H9 (cell line): ENCODE measurements around the gene GAPDH. TPM values are rescaled to one million over a fixed set of nuclear protein-coding genes. Genes with fewer than 3 reads are reported as not detected.

Experiments used
- DNase-seq: peaks from one replicate; pipeline ENCODE4 v3.0.0-alpha.2; 2017
- H2AFZ ChIP-seq: one replicate; pipeline ENCODE4 v1.6.1; 2013; ENCODE audit warnings: mild to moderate bottlenecking, low read length, control low read depth, moderate library complexity
- H2AK5ac ChIP-seq: 2 replicates; pipeline ENCODE4 v1.6.1; 2013; ENCODE audit warnings: low read length, control low read depth, mixed read lengths; ENCODE audit not compliant: insufficient read length
- H2BK120ac ChIP-seq: one replicate; pipeline ENCODE4 v1.6.1; 2013; ENCODE audit warnings: low read depth, mild to moderate bottlenecking, low read length, control low read depth, inconsistent platforms; ENCODE audit not compliant: poor library complexity, severe bottlenecking
- H2BK12ac ChIP-seq: 2 replicates; pipeline ENCODE4 v1.6.1; 2013; ENCODE audit warnings: low read length, control low read depth, mixed read lengths, low read depth; ENCODE audit not compliant: insufficient read length
- H2BK15ac ChIP-seq: 2 replicates; pipeline ENCODE4 v1.6.1; 2013; ENCODE audit warnings: low read depth, low read length, control low read depth
- H2BK20ac ChIP-seq: one replicate; pipeline ENCODE4 v1.6.1; 2013; ENCODE audit warnings: low read depth, mild to moderate bottlenecking, low read length, control low read depth, inconsistent platforms; ENCODE audit not compliant: poor library complexity, severe bottlenecking
- H2BK5ac ChIP-seq: 2 replicates; pipeline ENCODE4 v1.6.1; 2013; ENCODE audit warnings: low read length, control low read depth, mixed read lengths; ENCODE audit not compliant: insufficient read length
- H3K14ac ChIP-seq: 2 replicates; pipeline ENCODE4 v1.6.1; 2013; ENCODE audit warnings: low read length, control low read depth; ENCODE audit not compliant: insufficient read depth
- H3K18ac ChIP-seq: 2 replicates; pipeline ENCODE4 v1.6.1; 2013; ENCODE audit warnings: low read depth, mild to moderate bottlenecking, mixed read lengths, low read length, control low read depth; ENCODE audit not compliant: insufficient read length
- H3K23ac ChIP-seq: 2 replicates; pipeline ENCODE4 v1.6.1; 2013; ENCODE audit warnings: low read length, control low read depth, mixed read lengths, low read depth; ENCODE audit not compliant: insufficient read length
- H3K23me2 ChIP-seq: 2 replicates; pipeline ENCODE4 v1.6.1; 2013; ENCODE audit warnings: low read depth, mild to moderate bottlenecking, mixed read lengths, low read length, control low read depth; ENCODE audit not compliant: insufficient read length, poor library complexity, severe bottlenecking
- H3K27ac ChIP-seq: 2 replicates; pipeline ENCODE4 v1.5.1; 2013; ENCODE audit warnings: low read length, control low read depth, mixed read lengths, low read depth; ENCODE audit not compliant: insufficient read length
- H3K27me3 ChIP-seq: 2 replicates; pipeline ENCODE4 v1.6.1; 2013; ENCODE audit warnings: low read length, control low read depth, inconsistent platforms; ENCODE audit not compliant: insufficient read depth
- H3K4ac ChIP-seq: 2 replicates; pipeline ENCODE4 v1.6.1; 2013; ENCODE audit warnings: low read depth, mild to moderate bottlenecking, control low read depth, inconsistent platforms, low read length, moderate library complexity
- H3K4me1 ChIP-seq: 2 replicates; pipeline ENCODE4 v1.6.1; 2013; ENCODE audit warnings: low read length, control low read depth, inconsistent platforms; ENCODE audit not compliant: insufficient read depth
- H3K4me2 ChIP-seq: 2 replicates; pipeline ENCODE4 v1.6.1; 2013; ENCODE audit warnings: low read length, control low read depth, mixed read lengths; ENCODE audit not compliant: insufficient read length, insufficient read depth
- H3K56ac ChIP-seq: 2 replicates; pipeline ENCODE4 v1.6.1; 2013; ENCODE audit warnings: low read depth, mild to moderate bottlenecking, mixed read lengths, low read length, control low read depth; ENCODE audit not compliant: insufficient read length
- H3K79me1 ChIP-seq: 2 replicates; pipeline ENCODE4 v1.6.1; 2013; ENCODE audit warnings: low read depth, mild to moderate bottlenecking, moderate library complexity, low read length, control low read depth, inconsistent platforms; ENCODE audit not compliant: insufficient read depth, poor library complexity, severe bottlenecking
- H3K79me2 ChIP-seq: 2 replicates; pipeline ENCODE4 v1.6.1; 2013; ENCODE audit warnings: low read length, control low read depth, inconsistent platforms; ENCODE audit not compliant: insufficient read depth
- H3K9ac ChIP-seq: 2 replicates; pipeline ENCODE4 v1.6.1; 2013; ENCODE audit warnings: low read length, control low read depth, mixed read lengths; ENCODE audit not compliant: insufficient read length; ENCODE audit errors: extremely low read depth
- H3K9me3 ChIP-seq: one replicate; pipeline ENCODE4 v1.6.1; 2013; ENCODE audit warnings: low read depth, low read length, inconsistent platforms; ENCODE audit not compliant: control insufficient read depth
- H3T11ph ChIP-seq: one replicate; pipeline ENCODE4 v1.6.1; 2013; ENCODE audit warnings: mild to moderate bottlenecking, low read length, control low read depth, inconsistent platforms
- H4K20me1 ChIP-seq: one replicate; pipeline ENCODE4 v1.6.1; 2013; ENCODE audit not compliant: control insufficient read depth, insufficient read length, insufficient read depth
- H4K5ac ChIP-seq: 2 replicates; pipeline ENCODE4 v1.6.1; 2013; ENCODE audit warnings: low read depth, mild to moderate bottlenecking, mixed read lengths, low read length, control low read depth; ENCODE audit not compliant: insufficient read length
- H4K8ac ChIP-seq: replicated peaks from 2 replicates; pipeline ENCODE4 v1.6.1; 2013; ENCODE audit warnings: low read length, control low read depth, mixed read lengths, low read depth; ENCODE audit not compliant: insufficient read length
- H4K91ac ChIP-seq: 2 replicates; pipeline ENCODE4 v1.6.1; 2013; ENCODE audit warnings: low read depth, mild to moderate bottlenecking, moderate library complexity, mixed read lengths, low read length, control low read depth; ENCODE audit not compliant: insufficient read length
- H3K27ac Mint-ChIP-seq, 3 experiments: 2 replicates in 2 of 3; 3 replicates in 1 of 3; pipeline ENCODE4 v1.8.0; 2020 to 2021; ENCODE audit warnings: mixed read lengths in 3 of 3, mild to moderate bottlenecking in 1 of 3, moderate library complexity in 1 of 3
- H3K27me3 Mint-ChIP-seq: 2 replicates; pipeline ENCODE4 v1.8.0; 2021; ENCODE audit warnings: low read depth, mild to moderate bottlenecking, moderate library complexity, mixed read lengths
- H3K36me3 Mint-ChIP-seq, 3 experiments: 2 replicates in 2 of 3; 3 replicates in 1 of 3; pipeline ENCODE4 v1.8.0; 2020 to 2021; ENCODE audit warnings: low read depth in 3 of 3, mixed read lengths in 3 of 3; ENCODE audit not compliant: insufficient read depth in 1 of 3
- H3K4me1 Mint-ChIP-seq, 2 experiments: 2 replicates each; pipeline ENCODE4 v1.8.0; 2020; ENCODE audit warnings: mixed read lengths in 2 of 2
- H3K4me3 Mint-ChIP-seq, 2 experiments: 2 replicates in 1 of 2; 3 replicates in 1 of 2; pipeline ENCODE4 v1.8.0; 2020 to 2021; ENCODE audit warnings: mild to moderate bottlenecking in 2 of 2, mixed read lengths in 2 of 2, moderate library complexity in 1 of 2
- H3K9me3 Mint-ChIP-seq, 2 experiments: 2 replicates in 1 of 2; 3 replicates in 1 of 2; pipeline ENCODE4 v1.8.0; 2020; ENCODE audit warnings: mild to moderate bottlenecking in 2 of 2, mixed read lengths in 2 of 2, moderate library complexity in 1 of 2
- CTCF ChIP-seq: fragments of 200-600 bp; sonication (generic); conservative IDR thresholded peaks from 3 replicates; pipeline ENCODE4 v1.8.0; 2021; ENCODE audit warnings: antibody characterized with exemption, mild to moderate bottlenecking
- WGBS: extraction: QIAGEN DNeasy Blood & Tissue Kit; methylation state at CpG from one replicate; pipeline ENCODE4 v1.1.7; 2013; ENCODE audit warnings: missing lambda C conversion rate, low lambda C conversion rate, mixed read lengths; ENCODE audit not compliant: insufficient read length; ENCODE audit errors: extremely low coverage; 5-methylcytosine and 5-hydroxymethylcytosine counted together
- total RNA-seq: library from RNA; stranded (reverse); gene quantifications from 2 replicates; pipeline ENCODE4 v1.2.1, GENCODE V29; 2021

The GAPDH gene
- total RNA-seq, 1 experiment from 2014 or later: 4,581 TPM

- Histone ChIP-seq H3K79me1 (peaks cover 16% of the 10 kb centered on the region), H2BK120ac (no peak overlapping the region), H2AFZ (no peak overlapping the region), H2BK12ac (no peak overlapping the region), H3K56ac (no peak overlapping the region), H3K4ac (no peak overlapping the region), H3K9me3 (no peaks in the 10 kb centered on the region), H3K23ac (no peak overlapping the region), H3K18ac (no peak overlapping the region), H4K91ac (no peak overlapping the region), H3K4me1 (no peaks in the 10 kb centered on the region), H3K14ac (no peak overlapping the region), H3T11ph (no peak overlapping the region), H3K23me2 (no peaks in the 10 kb centered on the region), H3K79me2 (peaks cover 5% of the 10 kb centered on the region; the same call in 1 of the 2 replicates), H4K20me1 (no peaks in the 10 kb centered on the region), H3K4me2 (no peak overlapping the region), H2BK5ac (no peak overlapping the region), H3K27ac (no peak overlapping the region), H2AK5ac (no peak overlapping the region), H4K5ac (no peak overlapping the region), H2BK20ac (no peak overlapping the region), H4K8ac (no peak overlapping the region), H3K27me3 (no peaks in the 10 kb centered on the region), H2BK15ac (no peak overlapping the region), H3K9ac (no peak overlapping the region)
- no peak overlapping the region for H3K27ac Mint-ChIP-seq
- no peak for TF ChIP-seq CTCF
- no peaks in the 10 kb centered on the region for H3K9me3 Mint-ChIP-seq
- no peaks in the 10 kb centered on the region for H3K27me3 Mint-ChIP-seq
- H3K36me3 Mint-ChIP-seq: peaks cover 21 to 50% (median 47%) of the 10 kb centered on the region in 3 experiments; a peak in 6 of 7 replicates
- H3K4me1 Mint-ChIP-seq: peaks cover 4 to 7% of the 10 kb centered on the region in 2 experiments
- no peak for DNase-seq
- no CpG with 5 or more reads among the region's 2 CpGs for WGBS
- no peak overlapping the region for H3K4me3 Mint-ChIP-seq
These were observed 33.9 kb upstream of the GAPDH start for GRCh38 chr12:6500466-6500865.
